B cell (primary cell): ENCODE results near the gene SCFD2. TPM values are rescaled to one million over a fixed set of nuclear protein-coding genes. Genes with fewer than 3 reads are reported as not detected.
A peak's percentile ranks its signal among the peaks of the same experiment; 100 is the strongest.

Source experiments
- ATAC-seq: fragments of 200-7000 bp; cut with Tn5 transposase; one replicate; pipeline ENCODE4 v1.10.0; 2021; ENCODE audit warnings: low read depth, mild to moderate bottlenecking, moderate number of reproducible peaks, moderate library complexity
- CTCF ChIA-PET: fragments of 350-600 bp; sonication (Branson Sonifier 250); formaldehyde crosslinking; loops from one replicate; lab custom pipeline; 2021; ENCODE audit warnings: antibody characterized with exemption, inconsistent platforms; lab: Charles Lee
- POLR2A ChIA-PET: fragments of 350-600 bp; sonication (Branson Sonifier 250); formaldehyde crosslinking; loops from one replicate; lab custom pipeline; 2021; ENCODE audit warnings: antibody characterized with exemption; lab: Charles Lee
- DNase-seq: peaks from one replicate; pipeline ENCODE4 v3.0.0; 2013
- H2AFZ ChIP-seq: 2 replicates; pipeline ENCODE4 v1.6.1; 2012; ENCODE audit warnings: mild to moderate bottlenecking, low read depth, low read length; ENCODE audit not compliant: insufficient read depth, poor library complexity, severe bottlenecking
- H3K27ac ChIP-seq, 2 donors: 1 replicate in 1 of 2; 2 replicates in 1 of 2; pipeline ENCODE4 v1.5.1; 2012 to 2013; ENCODE audit warnings: low read length in 2 of 2, mild to moderate bottlenecking in 2 of 2, moderate library complexity in 1 of 2
- H3K27me3 ChIP-seq, 4 experiments: fragments of 200-600 bp in 1 of 4; sonication (generic) in 1 of 4; replicated peaks in 1 of 4; 1 replicate in 2 of 4; 2 replicates in 2 of 4; pipeline versions ENCODE4 v1.6.1 to v1.7.0; 2013 to 2016; ENCODE audit warnings: low read length in 3 of 4, mild to moderate bottlenecking in 2 of 4, mixed read lengths in 1 of 4, moderate library complexity in 1 of 4; ENCODE audit not compliant: insufficient read depth in 4 of 4, control insufficient read depth in 3 of 4; ENCODE audit errors: control extremely low read depth in 1 of 4
- H3K36me3 ChIP-seq, 2 experiments: replicated peaks in 1 of 2; 1 replicate in 1 of 2; 2 replicates in 1 of 2; pipeline versions ENCODE4 v1.6.1 to v1.7.1; 2013; ENCODE audit warnings: low read length in 1 of 2; ENCODE audit not compliant: insufficient read depth in 2 of 2, control insufficient read depth in 1 of 2; ENCODE audit errors: control extremely low read depth in 1 of 2, extremely low read depth in 1 of 2
- H3K4me1 ChIP-seq, 2 donors: fragments of 200-600 bp in 1 of 2; sonication (generic) in 1 of 2; 1 replicate in 1 of 2; 2 replicates in 1 of 2; pipeline versions ENCODE4 v1.5.1 to v1.6.1; 2013 to 2017; ENCODE audit warnings: low read length in 2 of 2; ENCODE audit not compliant: control insufficient read depth in 2 of 2, insufficient read depth in 2 of 2
- H3K4me2 ChIP-seq: replicated peaks from 2 replicates; pipeline ENCODE3; 2012; ENCODE audit warnings: mild to moderate bottlenecking, low read depth, low read length; ENCODE audit not compliant: poor library complexity, severe bottlenecking
- H3K4me3 ChIP-seq, 5 experiments: fragments of 200-600 bp in 1 of 5; sonication (generic) in 1 of 5; 1 replicate in 3 of 5; 2 replicates in 2 of 5; pipeline versions ENCODE4 v1.5.1 to v1.7.0; 2011 to 2016; ENCODE audit warnings: low read length in 4 of 5, mild to moderate bottlenecking in 4 of 5, low read depth in 2 of 5, control low read depth in 1 of 5, moderate library complexity in 1 of 5; ENCODE audit not compliant: insufficient read depth in 1 of 5; ENCODE audit errors: control extremely low read depth in 1 of 5, extremely low read depth in 1 of 5
- H3K79me2 ChIP-seq: fragments of 200-600 bp; sonication (generic); one replicate; pipeline ENCODE4 v1.6.0; 2016; ENCODE audit warnings: low read length; ENCODE audit not compliant: control insufficient read depth, insufficient read depth
- H3K9ac ChIP-seq: fragments of 200-600 bp; sonication (generic); 2 replicates; pipeline ENCODE4 v1.6.1; 2017; ENCODE audit warnings: mild to moderate bottlenecking, low read length, moderate library complexity
- H3K9me3 ChIP-seq, 3 donors: one replicate each; pipeline versions ENCODE4 v1.6.1 to v1.7.1; 2013; ENCODE audit warnings: low read length in 2 of 3; ENCODE audit not compliant: control insufficient read depth in 2 of 3, insufficient read depth in 1 of 3; ENCODE audit errors: control extremely low read depth in 1 of 3
- H4K20me1 ChIP-seq: 2 replicates; pipeline ENCODE4 v1.6.0; 2012; ENCODE audit warnings: mild to moderate bottlenecking, low read length; ENCODE audit not compliant: insufficient read depth, control insufficient read depth, poor library complexity, severe bottlenecking
- H3K27ac Mint-ChIP-seq: one replicate; pipeline ENCODE4 v1.8.0; 2021; ENCODE audit warnings: mixed read lengths
- H3K27me3 Mint-ChIP-seq: one replicate; pipeline ENCODE4 v1.8.0; 2021; ENCODE audit warnings: mixed read lengths
- H3K4me1 Mint-ChIP-seq: one replicate; pipeline ENCODE4 v1.8.0; 2021; ENCODE audit warnings: mixed read lengths
- H3K4me3 Mint-ChIP-seq: one replicate; pipeline ENCODE4 v1.8.0; 2021; ENCODE audit warnings: mixed read lengths
- H3K9me3 Mint-ChIP-seq: one replicate; pipeline ENCODE4 v1.8.0; 2022; ENCODE audit warnings: mixed read lengths; ENCODE audit not compliant: insufficient read depth
- CTCF ChIP-seq: fragments of 200-600 bp; IDR thresholded peaks from one replicate; pipeline ENCODE4 v1.8.0; 2022; ENCODE audit warnings: antibody characterized with exemption, mild to moderate bottlenecking
- EZH2 ChIP-seq: IDR thresholded peaks from 2 replicates; pipeline ENCODE4 v1.6.1; 2012; ENCODE audit warnings: borderline replicate concordance, low read depth, mild to moderate bottlenecking, moderate library complexity, low read length; ENCODE audit not compliant: insufficient read depth, poor library complexity, severe bottlenecking
- WGBS: methylation state at CpG from one replicate; pipeline ENCODE4 v1.1.5; 2013; ENCODE audit warnings: missing lambda C conversion rate; ENCODE audit not compliant: insufficient coverage; 5-methylcytosine and 5-hydroxymethylcytosine counted together
- intact Hi-C: fragments of 100-400 bp; cut with micrococcal nuclease; formaldehyde crosslinking; loops from one replicate; pipeline ENCODE4 v1.10.0; 2022
- polyA plus RNA-seq: library from polyadenylated mRNA; depleted of rRNA; stranded (reverse); fragments of >200 nt; gene quantifications from 2 replicates; pipeline ENCODE4 v1.2.3, GENCODE V29; 2012
- total RNA-seq, 2 donors: library from RNA; stranded (reverse); fragments of 120-200 nt in 1 of 2; gene quantifications; 1 replicate in 1 of 2; 2 replicates in 1 of 2; pipeline versions ENCODE4 v1.2.3 to v1.2.4, GENCODE V29; 2013 to 2022

The SCFD2 gene
- total and polyA plus RNA-seq, 2 donors (not counting 1 experiment from before 2014, with no cell fraction given): 12.8 to 20.4 TPM

- TF ChIP-seq EZH2 (no peak), CTCF (no peak)
These were observed 349.6 kb downstream of the SCFD2 start for GRCh38 chr4:53016099-53016820.

DNA sequence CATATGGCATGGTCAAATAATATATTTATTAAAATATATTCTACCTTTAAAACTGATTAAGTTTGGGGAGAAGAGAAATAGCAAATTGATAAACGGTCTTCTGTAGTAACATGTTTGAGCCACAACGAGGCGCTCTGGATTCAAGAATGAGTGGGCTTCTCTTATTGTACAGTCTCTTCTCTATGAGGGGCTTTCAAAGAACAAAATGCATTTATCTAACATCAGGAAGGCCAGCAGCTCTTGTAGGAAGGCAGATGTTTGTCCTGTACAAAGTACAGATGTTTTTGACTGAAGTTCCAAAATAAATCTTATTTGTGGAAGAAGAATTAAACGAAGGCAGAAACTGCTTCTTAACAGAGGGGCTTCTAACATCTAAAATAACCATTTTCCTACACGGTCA lies 350.2 kb downstream of the SCFD2 start:
- Histone ChIP-seq H3K36me3 (no peaks in the 10 kb centered on the region), H4K20me1 (no peaks in the 10 kb centered on the region), H3K4me2 (no peak overlapping the region), H3K27ac (no peak overlapping the region), H3K4me1 (peaks cover 3 to 6% of the 10 kb centered on the region in 2 donors), H3K9me3 (no peaks in the 10 kb centered on the region), H3K9ac (no peak overlapping the region), H3K79me2 (no peaks in the 10 kb centered on the region), H3K4me3 (no peak overlapping the region), H2AFZ (no peak overlapping the region), H3K27me3 (no peaks in the 10 kb centered on the region)
- Mint-ChIP-seq H3K27ac (no peak overlapping the region), H3K4me3 (no peak overlapping the region), H3K4me1 (peaks cover 9% of the 10 kb centered on the region), H3K9me3 (no peaks in the 10 kb centered on the region), H3K27me3 (no peaks in the 10 kb centered on the region)
- intact Hi-C loops: no loop called here
- ATAC-seq: no peak
- CTCF ChIA-PET: interaction anchor here (0.6 to 2.4 kb wide), 5 partner anchors 8 to 1218 kb away, joined by 3 to 7 read pairs (median 3); no protein-coding TSS in a partner anchor
- TF ChIP-seq EZH2 (no peak), CTCF (peak; percentile 58)
- POLR2A ChIA-PET: no interaction called here
- 7% methylated on average over 3 of the region's 5 CpGs for WGBS
- peak; percentile 33 for DNase-seq

More at GRCh38 chr4:53016099-53016820, 349.6 kb downstream of the SCFD2 start:
- Histone ChIP-seq H3K4me2 (no peak overlapping the region), H3K36me3 (no peaks in the 10 kb centered on the region), H3K27me3 (no peaks in the 10 kb centered on the region), H3K27ac (no peak overlapping the region), H3K4me1 (peaks cover 3 to 6% of the 10 kb centered on the region in 2 donors), H3K9me3 (no peaks in the 10 kb centered on the region), H3K79me2 (no peaks in the 10 kb centered on the region), H3K4me3 (no peak overlapping the region), H3K9ac (no peak overlapping the region), H2AFZ (no peak overlapping the region), H4K20me1 (no peaks in the 10 kb centered on the region)
- Mint-ChIP-seq H3K27me3 (no peaks in the 10 kb centered on the region), H3K4me3 (no peak overlapping the region), H3K27ac (no peak overlapping the region), H3K9me3 (no peaks in the 10 kb centered on the region), H3K4me1 (peaks cover 9% of the 10 kb centered on the region)
- CTCF ChIA-PET: interaction anchor here (0.6 to 2.4 kb wide), 5 partner anchors 9 to 1218 kb away, joined by 3 to 7 read pairs (median 3); no protein-coding TSS in a partner anchor
- no peak for ATAC-seq
- POLR2A ChIA-PET: no interaction called here
- no peak for DNase-seq
- intact Hi-C loops: no loop called here
- WGBS: no CpG with 5 or more reads among the region's 5 CpGs
